Suprapubic skin (tissue), 4 donors: ENCODE results near the gene DST.
"Not testable (repeated sequence)": the region's sequence is repeated elsewhere in the genome, so short reads cannot be mapped to it uniquely, and the experiment has no call there.

Experiments used
- POLR2A ChIP-seq, 2 donors: fragments of 450-650 bp; IDR thresholded peaks; one replicate each; pipeline ENCODE4 v1.6.1; 2017; ENCODE audit warnings: antibody characterized with exemption in 2 of 2, mild to moderate bottlenecking in 2 of 2, moderate library complexity in 2 of 2
- POLR2AphosphoS5 ChIP-seq, 3 donors: sonication (generic); formaldehyde crosslinking; IDR thresholded peaks; one replicate each; pipeline ENCODE4 v1.6.1; 2017; ENCODE audit warnings: antibody characterized with exemption in 3 of 3

DNA sequence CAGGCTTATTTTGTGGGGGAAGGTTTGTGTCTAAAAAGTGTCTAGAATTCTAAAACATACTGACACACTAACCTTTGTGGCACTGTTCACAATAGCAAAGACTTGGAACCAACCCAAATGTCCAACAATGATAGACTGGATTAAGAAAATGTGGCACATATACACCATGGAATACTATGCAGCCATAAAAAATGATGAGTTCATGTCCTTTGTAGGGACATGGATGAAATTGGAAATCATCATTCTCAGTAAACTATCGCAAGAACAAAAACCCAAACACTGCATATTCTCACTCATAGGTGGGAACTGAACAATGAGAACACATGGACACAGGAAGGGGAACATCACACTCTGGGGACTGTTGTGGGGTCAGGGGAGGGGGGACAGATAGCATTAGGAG, 146.0 kb downstream of the DST start:
- not testable (repeated sequence) for TF ChIP-seq POLR2AphosphoS5, POLR2A (IDR thresholded peaks at IDR 0.05)
